ENCODE results near the gene SRCAP.
"Not testable (repeated sequence)": the region's sequence is repeated elsewhere in the genome, so short reads cannot be mapped to it uniquely, and the experiment has no call there.

The SRCAP gene

GRCh38 chr16:30699615-30700099, 686 bp downstream of the SRCAP start:
- no peak for DNase-seq

GRCh38 chr16:30700491-30700890, 1.5 kb downstream of the SRCAP start:
- no peak for DNase-seq

- DNase-seq, result no peak
These were observed 2.0 kb downstream of the SRCAP start for GRCh38 chr16:30700971-30701370.

- DNase-seq, result not testable (repeated sequence)
These were observed 4.1 kb downstream of the SRCAP start for GRCh38 chr16:30703071-30703470.

- no peak for DNase-seq
These were observed 5.0 kb downstream of the SRCAP start for GRCh38 chr16:30703971-30704370.

- no peak for DNase-seq
These were observed 7.1 kb downstream of the SRCAP start for GRCh38 chr16:30706046-30706445.

- no peak for DNase-seq
These were observed 12.0 kb downstream of the SRCAP start for GRCh38 chr16:30710971-30711370.

GRCh38 chr16:30711712-30712111, 12.7 kb downstream of the SRCAP start:
- no peak for DNase-seq

GRCh38 chr16:30715750-30716445, 16.9 kb downstream of the SRCAP start:
- peak; percentile 29 to 49 for DNase-seq

GRCh38 chr16:30720086-30720485, 21.1 kb downstream of the SRCAP start:
- DNase-seq, result no peak

GRCh38 chr16:30720694-30721093, 21.7 kb downstream of the SRCAP start:
- no peak for DNase-seq

GRCh38 chr16:30721167-30721566, 22.2 kb downstream of the SRCAP start:
- no peak for DNase-seq

- no peak for DNase-seq
These were observed 22.6 kb downstream of the SRCAP start for GRCh38 chr16:30721606-30722005.

GRCh38 chr16:30722443-30722842, 23.5 kb downstream of the SRCAP start:
- no peak for DNase-seq

- no peak for DNase-seq
These were observed 23.9 kb downstream of the SRCAP start for GRCh38 chr16:30722916-30723315.

- no peak for DNase-seq
These were observed 24.9 kb downstream of the SRCAP start for GRCh38 chr16:30723725-30724355.

GRCh38 chr16:30724641-30725417, 25.9 kb downstream of the SRCAP start:
- no peak for DNase-seq

- DNase-seq, result no peak
These were observed 26.4 kb downstream of the SRCAP start for GRCh38 chr16:30725418-30725792.

GRCh38 chr16:30728321-30728720, 29.4 kb downstream of the SRCAP start:
- DNase-seq, result no peak

- DNase-seq, result no peak
These were observed 30.1 kb downstream of the SRCAP start for GRCh38 chr16:30728899-30729672.

GRCh38 chr16:30731411-30731810, 32.4 kb downstream of the SRCAP start:
- no peak for DNase-seq

GRCh38 chr16:30736995-30737793, 38.2 kb downstream of the SRCAP start:
- no peak for DNase-seq

Data from stimulated activated CD4-positive, alpha-beta T cell treated with anti-CD3 and anti-CD28 coated beads, Interleukin-2, amount 100 ng/mL, for 24 hours (primary cell).